Stimulated activated naive CD4-positive, alpha-beta T cell (primary cell): ENCODE measurements around the gene TENM4.

Source experiments
- DNase-seq, 6 experiments: peaks; one replicate each; lab custom pipeline; 2025; lab: John Stamatoyannopoulos, UW

The TENM4 gene

GRCh38 chr11:78742430-78742829, 698.4 kb downstream of the TENM4 start:
- DNase-seq, result no peak

GRCh38 chr11:78741741-78742140, 699.1 kb downstream of the TENM4 start:
- no peak for DNase-seq

GRCh38 chr11:78740199-78741071, 700.4 kb downstream of the TENM4 start:
- DNase-seq, result no peak

GRCh38 chr11:78737891-78738290, 702.9 kb downstream of the TENM4 start:
- no peak for DNase-seq

GRCh38 chr11:78737301-78737700, 703.5 kb downstream of the TENM4 start:
- DNase-seq, result no peak

GRCh38 chr11:78735711-78736110, 705.1 kb downstream of the TENM4 start:
- no peak for DNase-seq

GRCh38 chr11:78733031-78733430, 707.8 kb downstream of the TENM4 start:
- DNase-seq, result no peak

GRCh38 chr11:78732246-78732645, 708.6 kb downstream of the TENM4 start:
- no peak for DNase-seq

- DNase-seq, result no peak
Observed at GRCh38 chr11:78731027-78731426, 709.8 kb downstream of the TENM4 start.

- DNase-seq, result no peak
Observed at GRCh38 chr11:78730267-78730824, 710.5 kb downstream of the TENM4 start.

GRCh38 chr11:78727816-78728215, 713.0 kb downstream of the TENM4 start:
- DNase-seq, result no peak

- DNase-seq, result no peak
Observed at GRCh38 chr11:78725200-78725599, 715.6 kb downstream of the TENM4 start.

GRCh38 chr11:78722786-78723185, 718.0 kb downstream of the TENM4 start:
- DNase-seq, result no peak

GRCh38 chr11:78720281-78720989, 720.4 kb downstream of the TENM4 start:
- no peak for DNase-seq

- no peak for DNase-seq
Observed at GRCh38 chr11:78717041-78717440, 723.8 kb downstream of the TENM4 start.

- DNase-seq, result no peak
Observed at GRCh38 chr11:78715639-78716311, 725.1 kb downstream of the TENM4 start.

GRCh38 chr11:78714539-78714938, 726.3 kb downstream of the TENM4 start:
- no peak for DNase-seq

GRCh38 chr11:78711735-78712134, 729.1 kb downstream of the TENM4 start:
- no peak for DNase-seq

GRCh38 chr11:78710417-78710816, 730.4 kb downstream of the TENM4 start:
- no peak for DNase-seq

- no peak for DNase-seq
Observed at GRCh38 chr11:78708388-78708787, 732.4 kb downstream of the TENM4 start.

GRCh38 chr11:78706551-78706950, 734.3 kb downstream of the TENM4 start:
- DNase-seq, result no peak

- no peak for DNase-seq
Observed at GRCh38 chr11:78704811-78705210, 736.0 kb downstream of the TENM4 start.
